ENCODE results near the gene TRIM10.

TRIM10 gene, protein sequence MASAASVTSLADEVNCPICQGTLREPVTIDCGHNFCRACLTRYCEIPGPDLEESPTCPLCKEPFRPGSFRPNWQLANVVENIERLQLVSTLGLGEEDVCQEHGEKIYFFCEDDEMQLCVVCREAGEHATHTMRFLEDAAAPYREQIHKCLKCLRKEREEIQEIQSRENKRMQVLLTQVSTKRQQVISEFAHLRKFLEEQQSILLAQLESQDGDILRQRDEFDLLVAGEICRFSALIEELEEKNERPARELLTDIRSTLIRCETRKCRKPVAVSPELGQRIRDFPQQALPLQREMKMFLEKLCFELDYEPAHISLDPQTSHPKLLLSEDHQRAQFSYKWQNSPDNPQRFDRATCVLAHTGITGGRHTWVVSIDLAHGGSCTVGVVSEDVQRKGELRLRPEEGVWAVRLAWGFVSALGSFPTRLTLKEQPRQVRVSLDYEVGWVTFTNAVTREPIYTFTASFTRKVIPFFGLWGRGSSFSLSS
- long read RNA-seq, result 0 reads

DNA sequence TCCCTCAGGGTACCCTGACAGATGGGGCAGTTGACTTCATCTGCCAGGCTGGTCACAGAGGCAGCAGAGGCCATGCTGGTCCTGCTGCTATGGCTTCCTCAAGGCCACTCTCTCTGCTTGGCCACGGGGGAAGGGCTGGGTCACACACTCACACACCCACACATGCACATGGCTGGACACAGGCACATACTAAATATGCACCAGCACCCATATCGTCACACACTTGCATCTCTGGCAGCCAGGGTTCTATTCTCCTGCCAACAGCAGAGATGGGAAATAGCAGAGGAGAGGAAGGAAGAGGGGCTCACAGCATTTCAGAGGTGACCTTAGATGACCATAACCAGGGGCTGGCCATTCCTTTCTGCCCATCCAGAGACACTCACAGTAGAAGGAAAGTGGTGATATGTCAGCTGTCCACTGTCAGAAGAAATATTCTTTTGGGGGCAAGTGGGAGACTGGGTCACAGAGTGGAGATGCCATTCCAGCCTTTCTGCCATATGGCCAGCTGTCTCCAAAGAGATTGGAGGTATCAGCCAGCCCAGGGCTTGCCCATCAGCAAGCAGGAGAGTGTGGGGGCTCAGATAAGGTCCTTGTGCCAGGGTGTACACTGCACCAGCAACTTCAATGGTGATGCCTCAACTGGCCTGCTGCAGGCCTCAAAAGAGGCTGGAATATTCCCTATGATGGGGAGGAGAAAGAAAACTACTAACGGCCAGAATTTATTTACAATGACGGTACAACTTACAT, at the start of gene TRIM10:
Gene TRIM10 (minus strand): TSS at position 427 of the 747 bp plus-strand sequence. CDS start 353 bp downstream, at position 74.
- DNase-seq (ENCODE audit: low read depth in 1 of 2, low spot score in 1 of 2), result no peak
- Histone ChIP-seq H3K4me3 (replicated peaks; ENCODE audit: insufficient read depth, low read length) (no peak within 1 kb of the TSS), H3K27me3 (ENCODE audit: insufficient read depth, poor library complexity, severe bottlenecking) (no peaks in the 10 kb centered on the region), H3K27ac (replicated peaks) (no peak within 1 kb of the TSS)
- TF ChIP-seq GABPA (IDR thresholded peaks at IDR 0.05; ENCODE audit: low read depth) (no peak), POLR2AphosphoS5 (IDR thresholded peaks at IDR 0.05; ENCODE audit: low read depth) (no peak), SPI1 (IDR thresholded peaks at IDR 0.05; ENCODE audit: borderline replicate concordance, low read depth) (no peak)
- TF ChIP-seq, protein P1, sequence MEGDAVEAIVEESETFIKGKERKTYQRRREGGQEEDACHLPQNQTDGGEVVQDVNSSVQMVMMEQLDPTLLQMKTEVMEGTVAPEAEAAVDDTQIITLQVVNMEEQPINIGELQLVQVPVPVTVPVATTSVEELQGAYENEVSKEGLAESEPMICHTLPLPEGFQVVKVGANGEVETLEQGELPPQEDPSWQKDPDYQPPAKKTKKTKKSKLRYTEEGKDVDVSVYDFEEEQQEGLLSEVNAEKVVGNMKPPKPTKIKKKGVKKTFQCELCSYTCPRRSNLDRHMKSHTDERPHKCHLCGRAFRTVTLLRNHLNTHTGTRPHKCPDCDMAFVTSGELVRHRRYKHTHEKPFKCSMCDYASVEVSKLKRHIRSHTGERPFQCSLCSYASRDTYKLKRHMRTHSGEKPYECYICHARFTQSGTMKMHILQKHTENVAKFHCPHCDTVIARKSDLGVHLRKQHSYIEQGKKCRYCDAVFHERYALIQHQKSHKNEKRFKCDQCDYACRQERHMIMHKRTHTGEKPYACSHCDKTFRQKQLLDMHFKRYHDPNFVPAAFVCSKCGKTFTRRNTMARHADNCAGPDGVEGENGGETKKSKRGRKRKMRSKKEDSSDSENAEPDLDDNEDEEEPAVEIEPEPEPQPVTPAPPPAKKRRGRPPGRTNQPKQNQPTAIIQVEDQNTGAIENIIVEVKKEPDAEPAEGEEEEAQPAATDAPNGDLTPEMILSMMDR (IDR thresholded peaks at IDR 0.05; ENCODE audit: insufficient read depth, low read length), result no peak
- TF ChIP-seq, protein P2, sequence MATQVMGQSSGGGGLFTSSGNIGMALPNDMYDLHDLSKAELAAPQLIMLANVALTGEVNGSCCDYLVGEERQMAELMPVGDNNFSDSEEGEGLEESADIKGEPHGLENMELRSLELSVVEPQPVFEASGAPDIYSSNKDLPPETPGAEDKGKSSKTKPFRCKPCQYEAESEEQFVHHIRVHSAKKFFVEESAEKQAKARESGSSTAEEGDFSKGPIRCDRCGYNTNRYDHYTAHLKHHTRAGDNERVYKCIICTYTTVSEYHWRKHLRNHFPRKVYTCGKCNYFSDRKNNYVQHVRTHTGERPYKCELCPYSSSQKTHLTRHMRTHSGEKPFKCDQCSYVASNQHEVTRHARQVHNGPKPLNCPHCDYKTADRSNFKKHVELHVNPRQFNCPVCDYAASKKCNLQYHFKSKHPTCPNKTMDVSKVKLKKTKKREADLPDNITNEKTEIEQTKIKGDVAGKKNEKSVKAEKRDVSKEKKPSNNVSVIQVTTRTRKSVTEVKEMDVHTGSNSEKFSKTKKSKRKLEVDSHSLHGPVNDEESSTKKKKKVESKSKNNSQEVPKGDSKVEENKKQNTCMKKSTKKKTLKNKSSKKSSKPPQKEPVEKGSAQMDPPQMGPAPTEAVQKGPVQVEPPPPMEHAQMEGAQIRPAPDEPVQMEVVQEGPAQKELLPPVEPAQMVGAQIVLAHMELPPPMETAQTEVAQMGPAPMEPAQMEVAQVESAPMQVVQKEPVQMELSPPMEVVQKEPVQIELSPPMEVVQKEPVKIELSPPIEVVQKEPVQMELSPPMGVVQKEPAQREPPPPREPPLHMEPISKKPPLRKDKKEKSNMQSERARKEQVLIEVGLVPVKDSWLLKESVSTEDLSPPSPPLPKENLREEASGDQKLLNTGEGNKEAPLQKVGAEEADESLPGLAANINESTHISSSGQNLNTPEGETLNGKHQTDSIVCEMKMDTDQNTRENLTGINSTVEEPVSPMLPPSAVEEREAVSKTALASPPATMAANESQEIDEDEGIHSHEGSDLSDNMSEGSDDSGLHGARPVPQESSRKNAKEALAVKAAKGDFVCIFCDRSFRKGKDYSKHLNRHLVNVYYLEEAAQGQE (IDR thresholded peaks at IDR 0.05; ENCODE audit: insufficient replicate concordance, low read depth), result no peak

DNA sequence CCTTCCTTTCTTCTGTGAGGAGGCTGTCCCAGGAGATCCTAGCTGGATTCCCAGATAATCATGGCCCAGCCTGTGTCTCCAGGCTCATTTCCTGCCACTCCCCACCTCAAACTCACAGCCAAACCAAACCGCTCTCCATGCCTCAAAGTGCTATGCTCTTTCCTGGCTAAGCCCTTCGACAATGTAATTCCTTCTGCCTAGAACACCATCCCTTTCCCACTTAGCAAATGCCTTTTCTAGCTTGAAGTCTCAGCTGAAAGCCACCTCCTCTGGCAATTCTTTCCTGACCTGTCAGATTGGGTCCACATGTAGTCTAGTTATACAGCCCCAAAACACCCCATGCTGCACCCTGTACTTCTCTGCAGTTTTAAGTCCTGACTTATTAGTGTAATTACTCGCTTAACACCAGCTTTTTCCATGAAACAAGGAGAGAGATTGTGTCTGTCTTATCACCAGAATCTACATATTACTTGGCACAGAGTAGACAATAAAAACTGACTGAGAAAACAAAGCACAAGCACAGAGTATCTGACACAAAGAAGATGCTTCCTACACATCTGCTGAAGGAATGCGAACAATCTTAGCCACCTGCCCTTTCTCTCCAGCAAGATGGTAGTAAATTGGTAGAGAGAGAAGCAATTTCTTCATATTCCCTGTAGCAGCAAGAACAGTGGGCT, 46.7 kb upstream of the TRIM10 start:
- Histone ChIP-seq H3K4me3 (replicated peaks; ENCODE audit: insufficient read depth, low read length) (no peak overlapping the region), H3K27ac (replicated peaks) (no peak overlapping the region), H3K27me3 (ENCODE audit: insufficient read depth, poor library complexity, severe bottlenecking) (no peaks in the 10 kb centered on the region)
- no peak for TF ChIP-seq SPI1 (IDR thresholded peaks at IDR 0.05; ENCODE audit: borderline replicate concordance, low read depth)
- TF ChIP-seq, protein P2 (IDR thresholded peaks at IDR 0.05; ENCODE audit: insufficient replicate concordance, low read depth), result no peak
- TF ChIP-seq, protein P1 (IDR thresholded peaks at IDR 0.05; ENCODE audit: insufficient read depth, low read length), result no peak
- no peak for TF ChIP-seq GABPA (IDR thresholded peaks at IDR 0.05; ENCODE audit: low read depth)
- no peak for TF ChIP-seq POLR2AphosphoS5 (IDR thresholded peaks at IDR 0.05; ENCODE audit: low read depth)
- no peak for DNase-seq (ENCODE audit: low read depth in 1 of 2, low spot score in 1 of 2)

DNA sequence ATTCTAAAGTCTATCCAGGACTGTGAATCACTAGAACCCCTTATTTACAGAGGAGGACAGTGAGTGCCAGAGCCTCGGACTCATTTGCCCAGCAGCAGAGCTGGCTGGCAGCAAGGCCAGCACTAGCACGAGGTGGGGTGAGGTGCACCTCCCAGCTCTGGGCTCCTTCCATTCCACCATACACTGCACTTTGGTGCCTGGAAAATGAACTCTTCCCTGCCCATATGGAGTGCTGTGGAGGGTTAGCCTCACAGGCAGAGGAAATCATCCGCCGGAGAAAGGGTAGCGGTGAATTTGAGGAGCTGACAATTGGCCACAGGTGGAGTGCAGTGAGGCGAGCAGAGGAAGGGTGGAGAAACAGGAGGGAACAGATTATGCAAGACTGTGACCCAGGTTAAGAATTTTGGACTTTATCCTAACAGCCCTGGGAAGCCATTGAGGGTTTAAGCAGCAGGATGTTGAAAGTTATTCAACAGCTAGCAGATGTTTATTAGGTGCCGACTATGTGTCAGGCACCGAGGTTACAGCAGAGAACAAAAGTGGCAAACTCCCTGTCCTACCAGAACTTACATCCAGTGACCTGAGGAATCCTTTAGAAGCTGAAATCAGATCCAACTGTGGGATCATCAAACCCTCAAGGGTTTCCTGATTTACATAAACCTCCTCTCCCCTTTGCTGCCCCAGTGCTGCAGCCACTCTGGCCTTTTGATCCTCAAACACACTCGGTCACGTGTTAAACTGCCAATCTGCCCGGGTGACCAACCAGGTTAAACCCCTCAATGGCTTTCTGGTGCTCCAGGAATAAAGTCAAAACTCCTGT, 46.0 kb upstream of the TRIM10 start:
- TF ChIP-seq POLR2AphosphoS5 (IDR thresholded peaks at IDR 0.05; ENCODE audit: low read depth), result no peak
- TF ChIP-seq GABPA (IDR thresholded peaks at IDR 0.05; ENCODE audit: low read depth), result no peak
- TF ChIP-seq, protein P1 (IDR thresholded peaks at IDR 0.05; ENCODE audit: insufficient read depth, low read length), result no peak
- no peak for TF ChIP-seq SPI1 (IDR thresholded peaks at IDR 0.05; ENCODE audit: borderline replicate concordance, low read depth)
- TF ChIP-seq, protein P2 (IDR thresholded peaks at IDR 0.05; ENCODE audit: insufficient replicate concordance, low read depth), result no peak
- H3K4me3 ChIP-seq (replicated peaks; ENCODE audit: insufficient read depth, low read length), result no peak overlapping the region
- H3K27ac ChIP-seq (replicated peaks), result no peak overlapping the region
- no peak for DNase-seq (ENCODE audit: low read depth in 1 of 2, low spot score in 1 of 2)
- no peaks in the 10 kb centered on the region for H3K27me3 ChIP-seq (ENCODE audit: insufficient read depth, poor library complexity, severe bottlenecking)

All from HL-60 (cell line).